ENCODE results near the gene TUBB2A.
"Not testable (repeated sequence)": the region's sequence is repeated elsewhere in the genome, so short reads cannot be mapped to it uniquely, and the experiment has no call there.

The TUBB2A gene

DNA sequence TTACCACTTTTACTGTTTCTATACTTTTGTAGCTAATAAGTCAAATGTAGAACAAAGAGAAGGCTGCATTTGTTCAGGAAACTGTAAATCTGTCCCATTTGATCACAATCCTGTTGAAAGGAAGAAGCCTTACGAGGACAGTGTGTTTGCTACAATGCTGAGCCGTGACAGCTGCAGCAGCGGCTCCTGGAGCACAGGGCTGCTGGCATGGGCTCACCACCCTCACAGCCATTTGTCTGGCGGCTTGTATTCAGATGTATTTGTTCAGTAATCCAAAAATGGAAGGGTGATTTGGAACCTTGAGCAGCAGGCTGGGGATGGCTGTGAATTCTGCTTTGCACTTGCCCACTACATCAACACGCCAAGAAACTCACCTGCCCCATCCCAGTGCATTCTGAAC lies 5.7 kb downstream of the TUBB2A start:
- DNase-seq = no peak

- DNase-seq = no peak
These were observed 9.2 kb downstream of the TUBB2A start for GRCh38 chr6:3147914-3148757.

DNA sequence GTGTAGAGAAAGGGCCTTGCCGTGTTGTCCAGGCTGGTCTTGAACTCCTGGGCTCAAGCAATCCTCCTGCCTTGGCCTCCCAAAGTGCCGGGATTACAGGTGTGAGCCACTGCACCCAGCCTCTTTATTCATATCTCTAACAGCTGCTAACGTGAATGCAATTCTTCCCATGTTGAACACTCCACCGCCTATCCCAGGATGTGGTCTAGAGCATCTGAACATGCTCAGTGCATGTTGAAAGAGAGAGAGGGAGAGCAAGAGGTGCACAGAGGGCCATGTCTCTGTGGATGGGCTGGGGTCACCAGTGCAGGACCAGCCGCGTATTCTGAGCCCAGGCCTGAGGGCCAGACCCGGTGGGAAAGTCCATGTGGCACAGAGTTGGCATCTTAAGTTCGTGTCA lies 12.8 kb downstream of the TUBB2A start:
- DNase-seq = no peak

DNA sequence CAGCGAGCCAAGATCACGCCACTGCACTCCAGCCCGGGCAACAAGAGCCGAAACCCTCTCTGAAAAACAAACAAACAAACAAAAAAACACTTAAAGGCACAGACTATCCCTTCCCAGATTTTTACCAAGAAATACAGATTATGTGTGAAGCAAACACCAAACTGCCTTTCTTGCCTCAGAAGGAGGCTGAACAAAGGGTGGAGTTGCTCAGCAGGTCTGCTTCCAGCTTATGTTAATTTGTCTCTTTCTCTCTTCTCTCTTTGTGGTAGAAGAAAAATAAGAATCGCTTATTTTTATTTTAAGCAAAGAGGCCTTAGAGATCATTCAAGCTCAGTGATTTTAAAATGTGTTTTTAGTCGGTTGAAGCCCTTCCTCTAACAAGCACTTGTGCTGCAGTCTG lies 14.2 kb downstream of the TUBB2A start:
- no peak for DNase-seq

GRCh38 chr6:3142536-3142935 lies 14.8 kb downstream of the TUBB2A start:
- no peak for DNase-seq

DNA sequence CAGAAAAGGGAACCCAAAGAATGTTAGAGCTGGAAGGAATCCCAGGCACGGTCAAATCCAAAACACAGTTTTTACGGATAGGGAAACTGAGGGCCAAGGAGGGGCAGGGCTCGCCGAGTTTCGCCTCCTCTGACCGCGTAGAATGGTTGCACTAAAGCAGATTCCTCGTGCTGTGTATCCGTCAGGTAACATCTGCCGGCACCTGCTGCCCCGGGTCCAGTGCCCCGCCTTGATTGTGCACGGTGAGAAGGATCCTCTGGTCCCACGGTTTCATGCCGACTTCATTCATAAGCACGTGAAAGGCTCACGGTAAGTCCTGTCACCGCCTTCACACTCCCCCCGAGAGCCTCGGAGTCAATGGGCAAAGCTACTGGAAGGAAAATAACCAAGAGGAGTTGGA lies 17.1 kb downstream of the TUBB2A start:
- DNase-seq = no peak

DNA sequence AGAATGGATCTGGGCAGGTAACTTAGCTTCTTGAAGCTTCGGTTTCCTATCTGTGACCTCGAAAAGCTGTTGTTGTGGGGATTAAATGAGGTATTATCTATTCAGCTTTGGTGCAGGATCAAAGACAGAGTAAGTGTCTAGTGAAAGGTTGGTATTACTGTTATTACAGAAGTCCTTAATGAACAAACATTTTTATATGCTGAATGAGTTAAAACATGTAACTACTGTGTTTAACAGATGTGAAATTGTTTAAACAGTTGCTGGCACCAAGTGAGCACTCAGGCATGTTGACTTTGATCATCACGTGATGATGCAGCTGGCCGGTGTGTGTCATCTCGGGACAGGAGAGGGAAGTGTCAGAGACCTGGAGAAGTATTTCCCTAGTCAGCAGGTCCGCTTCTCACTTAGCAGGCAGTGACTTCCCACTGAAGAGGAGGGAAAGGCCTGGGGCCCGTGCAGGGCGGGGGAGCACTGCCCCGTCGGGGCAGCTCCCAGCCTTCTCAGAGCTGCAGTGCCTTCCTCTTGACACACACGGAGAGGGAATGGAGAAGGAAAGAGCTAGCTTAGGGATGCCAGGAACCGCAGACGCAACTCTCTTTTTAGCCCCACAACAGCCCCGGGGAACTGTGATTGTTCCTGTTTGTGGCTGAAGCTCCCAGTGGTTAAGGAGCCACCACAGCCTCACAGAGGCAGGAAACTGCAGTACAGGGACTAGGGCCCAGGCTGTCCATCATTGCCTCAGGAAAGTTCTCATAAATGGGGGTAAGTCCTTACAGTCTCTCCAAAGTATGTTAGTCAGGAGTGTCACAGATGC lies 18.0 kb downstream of the TUBB2A start:
- no peak for DNase-seq

- no peak for DNase-seq
These were observed 19.0 kb downstream of the TUBB2A start for GRCh38 chr6:3138341-3138740.

GRCh38 chr6:3137873-3138272 lies 19.5 kb downstream of the TUBB2A start:
- DNase-seq = not testable (repeated sequence)

GRCh38 chr6:3137057-3137777 lies 20.1 kb downstream of the TUBB2A start:
- DNase-seq = no peak

DNA sequence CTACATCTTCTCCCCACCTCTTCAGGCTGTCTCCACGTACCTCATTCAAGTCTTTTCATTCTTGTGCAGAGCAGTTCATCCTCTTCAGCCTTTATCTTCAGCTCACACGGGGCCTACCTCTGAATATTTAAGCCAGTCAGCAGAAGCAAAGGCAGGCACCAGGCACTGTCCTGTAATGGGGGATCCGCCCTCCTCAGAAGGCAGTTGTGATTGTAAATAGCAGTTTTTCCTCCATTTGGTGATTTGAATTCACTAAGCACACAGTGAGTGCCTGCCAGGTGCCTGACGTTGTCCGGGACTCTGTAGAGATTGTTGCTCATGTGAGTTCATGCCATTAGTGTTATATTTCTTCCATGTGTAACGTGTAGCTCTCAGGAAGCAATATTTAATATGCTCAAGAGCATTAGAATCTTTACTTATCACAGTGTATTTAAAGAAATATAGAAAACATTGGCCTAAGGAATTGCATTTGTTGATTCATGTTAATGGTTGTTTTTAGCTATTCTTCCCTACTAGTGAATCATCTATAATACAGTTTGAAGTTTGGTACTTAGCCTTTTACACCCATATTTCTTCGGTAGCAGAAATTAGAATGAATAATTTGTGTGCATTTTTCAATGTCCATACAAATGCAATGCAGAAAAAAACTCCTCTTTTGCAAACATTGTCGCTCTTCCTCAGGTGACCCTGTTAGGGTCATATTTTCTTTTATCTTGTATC lies 20.9 kb downstream of the TUBB2A start:
- no peak for DNase-seq

DNA sequence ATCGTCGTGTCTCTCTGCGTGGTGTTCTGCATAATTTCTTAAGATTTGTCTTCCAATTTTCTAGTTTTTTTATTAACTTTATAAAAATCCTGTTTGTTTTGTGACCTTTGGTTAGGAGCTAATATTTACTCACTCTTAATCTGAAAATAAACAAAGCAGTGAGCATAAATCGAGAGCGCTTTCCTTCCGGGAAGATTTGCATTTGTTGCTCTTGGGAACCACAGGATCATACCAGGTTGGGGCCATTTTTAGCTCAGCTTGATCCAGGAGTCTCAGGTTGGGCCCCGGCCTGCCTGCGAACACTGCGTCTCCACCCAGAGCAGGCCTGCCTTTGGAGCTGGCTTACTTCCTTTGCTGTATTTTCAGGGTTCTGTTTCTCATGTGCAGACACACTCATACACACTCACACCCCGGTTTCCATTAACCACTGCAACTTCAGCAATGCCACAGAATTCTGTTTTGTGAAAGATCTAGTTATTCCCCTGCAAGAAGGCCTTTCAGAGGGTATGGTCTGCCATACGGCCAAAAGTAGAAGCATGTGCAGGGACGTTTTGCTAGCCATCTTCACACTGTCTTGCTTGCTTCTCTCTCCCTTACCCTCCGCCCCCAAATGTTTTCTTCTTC lies 21.6 kb downstream of the TUBB2A start:
- DNase-seq = no peak

DNA sequence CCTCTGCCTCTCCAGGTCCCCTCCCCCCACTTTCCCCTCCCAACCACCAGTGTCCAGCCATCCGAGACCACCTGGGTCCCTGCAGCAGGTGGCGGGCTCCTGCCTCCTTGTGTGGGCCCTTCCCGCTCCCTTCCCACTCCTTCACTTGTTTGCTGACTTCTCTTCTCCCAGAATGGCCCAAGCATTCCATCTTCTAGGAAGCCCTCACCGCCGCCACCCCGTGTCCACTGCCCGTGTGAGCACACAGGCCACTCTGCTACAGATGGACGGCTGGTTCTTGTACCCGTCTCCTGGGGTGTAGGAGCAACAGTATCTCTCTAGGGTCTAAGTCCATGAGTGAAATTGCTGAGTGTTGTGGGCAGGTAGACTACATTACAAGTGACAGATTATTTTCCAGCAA lies 23.8 kb downstream of the TUBB2A start:
- no peak for DNase-seq

GRCh38 chr6:3131695-3132094 lies 25.6 kb downstream of the TUBB2A start:
- no peak for DNase-seq

DNA sequence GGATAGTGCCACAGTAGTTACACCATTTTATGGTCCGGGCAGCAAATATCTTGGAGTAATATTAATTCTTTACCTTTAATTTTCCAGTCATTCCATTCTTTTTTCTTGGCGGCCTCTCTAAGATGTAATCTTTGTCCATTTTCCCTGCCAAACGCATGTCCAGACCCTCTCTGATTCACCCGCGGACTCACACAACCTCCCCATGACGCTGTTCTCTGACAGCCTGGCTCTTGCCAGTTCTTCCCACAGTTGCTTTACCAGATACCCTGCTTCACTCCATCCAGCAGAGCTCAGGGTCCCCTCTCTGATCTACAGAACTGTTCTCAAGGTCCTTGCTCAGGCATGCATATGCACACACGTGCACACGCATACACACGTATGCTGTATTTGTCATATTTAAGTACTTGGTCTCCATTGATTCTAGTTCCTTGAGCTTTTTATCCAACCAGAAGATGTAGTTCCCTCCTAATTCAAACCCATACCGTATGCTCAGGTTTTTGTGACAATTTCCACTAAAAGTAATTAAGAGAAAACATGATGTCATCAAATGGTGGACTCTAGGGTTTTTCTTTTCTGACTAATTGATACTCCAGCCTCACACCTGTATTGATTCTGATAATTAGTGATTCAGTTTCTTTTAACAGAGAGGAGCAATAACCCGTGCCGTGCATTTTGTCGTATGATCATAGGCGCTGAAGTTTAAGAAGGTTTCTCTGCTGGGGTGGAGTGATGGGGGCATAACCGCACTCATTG lies 28.8 kb downstream of the TUBB2A start:
- no peak for DNase-seq

GRCh38 chr6:3125815-3126214 lies 31.5 kb downstream of the TUBB2A start:
- no peak for DNase-seq

- no peak for DNase-seq
These were observed 32.7 kb downstream of the TUBB2A start for GRCh38 chr6:3124667-3125066.

DNA sequence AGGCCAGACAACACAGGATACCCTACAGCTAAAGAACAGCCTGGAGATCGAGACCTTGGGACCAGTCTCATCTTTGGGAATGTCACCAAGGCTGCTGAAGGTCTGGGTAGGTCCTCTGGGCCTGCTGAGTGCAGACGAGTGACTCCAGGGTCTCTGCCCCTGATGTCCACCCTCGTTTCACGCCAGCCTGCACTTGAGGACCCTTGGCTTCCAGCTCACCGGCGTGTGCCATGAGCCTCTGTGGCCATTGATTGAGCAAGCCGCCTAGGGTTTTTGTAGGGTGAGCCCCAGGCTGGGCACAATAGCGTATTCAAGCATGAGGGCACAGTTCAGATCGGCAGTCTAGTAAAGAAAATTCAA lies 34.5 kb downstream of the TUBB2A start:
- no peak for DNase-seq

- no peak for DNase-seq
These were observed 36.6 kb downstream of the TUBB2A start for GRCh38 chr6:3120765-3121089.

DNA sequence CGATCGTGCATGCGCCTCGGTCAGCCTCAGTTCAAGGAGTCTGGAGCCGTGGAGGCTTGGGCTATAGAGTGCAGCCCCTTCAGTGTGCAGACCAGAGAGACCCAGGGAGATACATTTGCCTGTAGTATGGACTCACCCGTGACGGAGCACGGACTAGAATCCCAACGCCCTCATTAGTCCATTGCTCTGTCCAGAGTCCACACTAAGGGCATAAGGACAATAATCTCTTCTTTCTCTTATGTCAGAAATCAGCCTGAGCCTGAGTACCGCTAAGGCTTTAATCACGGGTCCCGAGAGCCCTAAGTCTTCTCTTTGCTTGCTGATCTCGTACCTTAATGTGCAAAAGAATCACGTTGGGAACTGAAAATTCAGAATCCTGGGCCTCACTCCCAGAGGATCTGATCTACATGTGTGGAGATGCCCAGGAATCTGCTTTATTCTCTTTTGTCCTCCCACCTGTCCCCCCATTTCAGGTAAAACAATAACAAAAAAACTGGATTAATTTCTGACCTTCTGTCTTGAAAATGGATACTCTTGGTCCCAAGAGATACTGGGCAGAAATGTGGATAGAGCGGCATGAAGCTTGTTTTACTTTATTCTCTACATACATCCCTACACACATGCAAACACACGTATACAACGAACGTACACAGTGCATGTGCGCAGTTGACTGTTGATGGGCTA lies 38.2 kb downstream of the TUBB2A start:
- peak; percentile 76 for DNase-seq

DNA sequence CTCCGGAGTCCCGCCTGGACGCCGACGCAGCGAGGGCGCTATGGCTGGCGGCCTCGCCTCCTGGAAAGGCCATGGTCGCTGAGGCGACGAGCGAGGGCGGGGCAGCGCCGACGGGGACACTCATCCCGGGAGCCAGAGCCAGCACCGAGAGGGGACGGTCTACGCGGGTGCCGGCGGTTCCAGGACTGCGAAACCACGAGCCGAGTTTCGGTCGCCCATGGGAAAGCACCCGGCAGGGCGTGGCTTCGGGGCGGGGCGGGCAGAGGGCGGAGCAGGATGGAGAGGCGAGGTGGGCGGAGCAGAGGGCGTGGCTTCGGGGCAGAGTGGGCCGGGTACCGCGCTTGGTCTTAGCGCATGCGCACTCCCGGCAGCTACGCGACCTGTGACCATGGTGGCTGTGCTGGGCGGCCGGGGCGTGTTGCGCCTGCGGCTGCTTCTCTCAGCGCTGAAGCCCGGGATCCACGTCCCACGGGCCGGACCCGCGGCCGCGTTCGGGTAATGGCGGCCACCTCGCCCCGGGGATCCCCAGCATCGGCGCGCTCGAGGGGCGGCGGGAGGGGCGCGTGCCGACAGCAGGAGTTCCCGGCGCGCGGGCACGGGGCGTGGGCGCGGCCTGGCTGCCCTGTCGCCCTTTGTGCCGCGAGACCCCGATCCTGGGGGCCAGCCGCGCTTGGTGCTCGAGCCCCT lies 38.8 kb downstream of the TUBB2A start, which contains the start of gene BPHL:
TSS of gene BPHL (plus strand) at position 359 of the 687 bp plus-strand sequence. CDS start at position 389, 30 bp downstream.
- peak; percentile 88 for DNase-seq
